NCI-H2196 treated with DMSO at 0.1 percent for 48 hours (cell line): ENCODE measurements around the gene CSNK1G2.

ENCODE experiments used
- DNase-seq: peaks from one replicate; lab custom pipeline; 2025; ENCODE audit not compliant: unreplicated experiment; lab: John Stamatoyannopoulos, UW

CSNK1G2 gene

DNA sequence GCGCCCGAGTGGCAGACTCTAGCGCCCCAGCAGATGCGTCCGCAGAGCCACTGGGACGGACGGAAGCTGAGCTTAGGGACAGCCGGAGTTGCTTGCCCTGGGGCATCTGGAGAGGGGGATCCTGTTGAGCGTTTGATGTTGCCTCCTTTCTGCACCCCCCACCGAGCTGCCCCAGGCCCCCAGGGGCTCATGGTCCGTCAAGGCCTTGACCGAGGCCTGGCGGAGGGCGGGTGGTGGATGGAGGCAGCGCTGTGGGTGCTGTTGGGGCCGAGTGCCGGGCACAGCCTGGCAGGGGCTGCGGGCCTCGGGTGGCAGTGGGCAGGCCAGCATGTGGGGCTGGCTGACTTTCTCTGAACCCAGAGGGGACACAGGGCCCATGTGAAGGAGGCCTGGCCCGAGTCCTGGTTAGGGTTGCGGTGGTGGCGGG lies 2.7 kb downstream of the CSNK1G2 start:
- DNase-seq: no peak

DNA sequence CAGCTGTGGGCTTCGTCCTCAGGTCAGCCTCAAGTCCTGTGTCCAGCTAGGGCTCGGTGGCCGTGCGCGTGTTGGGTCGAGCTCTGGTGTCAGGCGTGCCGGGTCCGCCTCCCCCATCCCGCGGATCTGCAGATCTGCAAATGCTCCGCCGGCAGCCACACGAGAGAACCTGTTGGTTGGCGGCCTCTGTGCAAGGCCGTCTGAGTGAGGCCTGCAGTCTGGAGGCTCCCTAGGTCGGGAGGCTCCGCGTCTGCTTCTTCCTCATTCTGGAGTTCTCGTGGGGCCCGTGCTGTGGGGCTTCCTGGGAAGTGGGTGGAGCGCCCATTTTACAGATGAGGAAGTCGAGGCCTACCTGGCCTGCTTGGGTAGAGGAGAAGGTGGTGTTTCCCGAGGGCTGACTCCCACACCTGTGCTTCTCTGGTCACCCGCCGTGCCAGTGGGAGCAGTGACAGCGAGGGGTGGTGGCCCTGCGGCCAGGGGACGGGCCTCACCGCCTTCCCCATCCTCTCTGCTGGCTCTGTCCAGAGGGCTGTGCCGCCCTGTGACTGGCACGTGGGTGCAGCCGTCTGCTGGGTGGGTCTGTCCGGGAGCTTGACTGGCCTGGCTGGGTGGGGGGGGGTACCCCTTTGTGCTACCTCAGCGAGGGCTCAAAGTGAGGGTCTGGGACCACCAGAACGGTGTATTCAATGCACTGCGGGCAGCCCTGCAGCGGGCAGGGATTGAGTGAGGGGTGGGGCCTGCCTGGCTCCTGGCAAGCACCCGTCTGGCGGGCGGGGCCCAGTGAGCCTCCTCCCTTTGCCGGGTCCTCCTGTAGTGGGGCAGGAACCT lies 3.3 kb downstream of the CSNK1G2 start:
- no peak for DNase-seq

- DNase-seq: no peak
Measured at GRCh38 chr19:1944916-1945561, 4.1 kb downstream of the CSNK1G2 start.

DNA sequence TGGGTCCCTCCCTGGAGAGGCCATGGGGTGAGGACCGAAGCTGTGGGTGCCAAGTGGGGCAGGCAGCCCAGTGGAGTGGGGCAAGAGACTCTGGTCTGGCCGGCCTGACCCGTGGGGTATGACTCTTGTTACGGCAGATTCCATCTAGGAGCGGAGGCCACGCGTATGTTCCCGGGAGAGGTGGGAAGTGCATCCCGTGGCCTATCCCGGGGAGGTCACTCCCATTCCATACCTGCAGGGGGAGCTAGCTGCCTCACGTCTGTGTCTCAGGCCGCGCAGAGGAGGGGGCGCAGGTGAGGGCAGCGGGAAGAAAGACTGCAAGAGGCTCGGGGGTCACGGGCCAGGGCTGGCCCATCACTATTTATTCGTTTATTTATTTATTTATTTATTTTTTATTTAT lies 4.9 kb downstream of the CSNK1G2 start:
- DNase-seq: peak; percentile 12

DNA sequence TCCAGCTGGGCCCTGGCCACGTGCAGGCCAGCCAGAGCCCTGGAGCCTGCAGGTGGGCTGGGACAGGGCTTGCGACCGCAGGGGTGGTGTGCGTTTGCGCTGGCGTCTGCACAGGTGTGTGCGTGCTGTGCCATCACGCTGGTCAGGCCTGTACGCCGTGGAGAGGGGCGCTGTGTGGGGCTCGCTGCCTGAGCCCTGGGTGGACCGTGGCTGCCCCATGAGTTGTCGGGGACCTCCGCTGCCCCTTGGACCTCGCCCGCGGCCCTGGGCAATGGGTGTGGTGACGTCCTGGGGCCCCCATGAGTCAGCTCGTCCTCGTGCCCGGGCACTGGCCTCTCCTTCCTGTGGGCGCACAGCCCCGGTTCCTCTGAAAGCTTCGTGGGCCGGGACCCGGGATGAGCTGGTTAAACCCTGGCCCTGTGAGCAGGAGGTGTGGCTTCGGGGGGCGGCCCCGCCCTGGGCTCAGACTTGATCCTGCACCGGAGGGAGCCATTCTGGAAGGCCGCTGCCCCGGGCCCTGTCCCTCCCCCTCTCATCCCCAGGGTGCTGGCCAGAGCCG lies 6.8 kb downstream of the CSNK1G2 start:
- no peak for DNase-seq

DNA sequence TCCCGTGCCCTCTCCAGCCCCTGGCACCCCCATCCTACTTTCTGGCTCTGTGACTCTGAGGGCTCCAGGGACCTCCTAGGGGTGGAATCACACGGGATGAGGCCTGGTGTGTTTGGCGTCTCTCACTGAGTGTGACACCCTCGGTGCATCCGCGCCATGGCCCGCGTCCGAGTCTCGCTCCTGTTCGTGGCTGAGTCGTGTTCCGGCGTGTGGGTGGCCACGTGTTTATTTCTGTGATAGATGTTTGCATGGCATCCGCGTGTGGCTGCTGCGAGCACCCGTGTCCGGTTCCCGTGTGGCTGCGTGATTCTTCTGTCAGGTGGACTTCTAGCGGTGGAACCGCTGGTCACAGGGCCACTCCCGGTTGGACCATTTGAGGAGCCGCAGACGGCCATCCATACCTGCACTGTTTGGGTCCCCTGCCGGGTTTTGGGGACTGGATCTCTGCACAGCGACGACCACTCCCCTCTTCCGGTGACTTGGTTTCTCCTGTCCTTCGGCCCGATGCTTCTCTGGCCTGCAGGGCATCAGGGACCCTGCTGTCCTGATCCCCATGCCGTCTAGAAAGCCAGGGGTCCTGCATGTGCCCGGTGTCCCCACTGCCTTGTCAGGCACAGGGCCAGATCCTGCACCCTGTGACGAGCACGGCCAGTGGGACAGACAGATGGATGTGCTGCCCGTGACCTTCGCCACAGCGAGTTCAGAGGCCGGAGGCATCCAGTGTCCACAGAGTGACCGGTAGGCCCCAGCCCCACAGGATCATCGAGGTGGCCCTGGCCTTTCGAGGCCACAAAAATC lies 8.5 kb downstream of the CSNK1G2 start:
- DNase-seq: no peak

DNA sequence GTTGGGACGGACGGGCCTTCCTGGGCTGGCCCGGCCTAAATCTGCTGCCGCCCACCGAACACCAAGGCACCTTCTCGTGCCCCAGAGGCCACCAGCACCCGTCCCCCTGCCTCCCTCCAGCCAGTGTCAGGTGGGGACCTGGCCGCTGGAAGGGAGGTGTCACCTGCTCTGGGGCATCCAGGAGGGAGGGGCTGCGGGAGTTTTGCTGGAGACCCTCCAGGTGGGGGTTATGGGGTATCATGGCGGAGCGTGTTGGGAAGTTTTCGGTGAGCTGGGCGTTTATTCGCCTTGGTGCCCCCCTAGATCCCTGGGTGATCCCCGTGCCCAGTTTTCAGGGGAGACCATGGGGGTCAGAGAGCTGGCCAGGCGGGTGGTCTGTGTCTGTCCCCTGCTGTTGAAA lies 9.7 kb downstream of the CSNK1G2 start:
- no peak for DNase-seq

DNA sequence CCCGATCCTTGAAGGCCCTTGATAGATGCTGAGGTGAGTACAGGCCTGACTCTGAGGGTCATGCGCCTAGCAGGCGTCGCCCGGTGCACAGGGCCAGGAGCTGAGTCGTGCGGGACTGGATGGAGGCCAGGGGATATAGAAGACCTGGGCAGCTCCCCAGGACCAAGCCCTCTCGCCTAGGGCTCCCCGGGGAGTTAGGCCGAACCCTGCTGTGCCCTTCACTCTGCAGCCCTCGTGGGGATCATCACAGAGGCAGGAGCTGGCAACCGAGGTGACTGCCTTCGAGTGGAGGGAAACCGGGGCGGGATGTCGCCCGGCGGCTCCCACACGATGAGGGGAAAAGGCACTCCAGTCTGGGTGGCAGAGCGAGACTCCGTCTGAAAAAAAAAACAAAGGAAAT lies 11.7 kb downstream of the CSNK1G2 start:
- DNase-seq: no peak

GRCh38 chr19:1953037-1953436 lies 12.1 kb downstream of the CSNK1G2 start:
- DNase-seq: no peak

DNA sequence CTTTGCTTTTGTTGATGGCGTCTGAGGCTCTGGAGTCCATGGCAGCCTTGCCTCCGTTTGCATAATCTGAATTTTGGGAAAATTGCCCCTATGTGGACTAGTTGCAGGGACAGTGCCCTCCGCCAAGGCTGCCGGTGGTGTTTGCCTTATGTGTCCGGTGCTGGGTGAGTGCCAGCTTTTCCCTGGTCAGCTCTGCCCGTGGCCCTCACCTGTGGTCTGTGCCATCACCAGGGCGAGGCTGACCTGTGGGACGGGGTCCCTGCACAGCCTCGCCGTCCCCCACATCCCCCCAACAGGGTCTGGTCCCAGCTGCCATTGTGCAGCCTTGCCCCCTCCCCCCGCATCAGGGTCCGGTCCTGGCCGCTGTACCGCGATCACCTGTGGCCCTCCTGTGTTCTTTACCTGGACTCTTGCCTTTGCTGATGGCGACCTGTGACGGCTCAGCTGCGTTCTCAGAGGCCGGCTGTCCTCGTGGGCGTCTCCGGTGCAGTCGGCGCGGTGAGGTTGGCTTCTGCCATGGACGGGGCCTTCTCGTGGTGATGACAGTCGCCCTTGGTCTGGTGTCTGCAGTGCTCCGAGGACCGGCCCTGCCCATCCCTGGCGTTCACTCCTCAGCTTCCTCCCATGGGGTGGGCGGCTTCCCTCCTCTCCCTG lies 12.6 kb downstream of the CSNK1G2 start:
- DNase-seq: no peak

- no peak for DNase-seq
Measured at GRCh38 chr19:1954532-1954933, 13.6 kb downstream of the CSNK1G2 start.

DNA sequence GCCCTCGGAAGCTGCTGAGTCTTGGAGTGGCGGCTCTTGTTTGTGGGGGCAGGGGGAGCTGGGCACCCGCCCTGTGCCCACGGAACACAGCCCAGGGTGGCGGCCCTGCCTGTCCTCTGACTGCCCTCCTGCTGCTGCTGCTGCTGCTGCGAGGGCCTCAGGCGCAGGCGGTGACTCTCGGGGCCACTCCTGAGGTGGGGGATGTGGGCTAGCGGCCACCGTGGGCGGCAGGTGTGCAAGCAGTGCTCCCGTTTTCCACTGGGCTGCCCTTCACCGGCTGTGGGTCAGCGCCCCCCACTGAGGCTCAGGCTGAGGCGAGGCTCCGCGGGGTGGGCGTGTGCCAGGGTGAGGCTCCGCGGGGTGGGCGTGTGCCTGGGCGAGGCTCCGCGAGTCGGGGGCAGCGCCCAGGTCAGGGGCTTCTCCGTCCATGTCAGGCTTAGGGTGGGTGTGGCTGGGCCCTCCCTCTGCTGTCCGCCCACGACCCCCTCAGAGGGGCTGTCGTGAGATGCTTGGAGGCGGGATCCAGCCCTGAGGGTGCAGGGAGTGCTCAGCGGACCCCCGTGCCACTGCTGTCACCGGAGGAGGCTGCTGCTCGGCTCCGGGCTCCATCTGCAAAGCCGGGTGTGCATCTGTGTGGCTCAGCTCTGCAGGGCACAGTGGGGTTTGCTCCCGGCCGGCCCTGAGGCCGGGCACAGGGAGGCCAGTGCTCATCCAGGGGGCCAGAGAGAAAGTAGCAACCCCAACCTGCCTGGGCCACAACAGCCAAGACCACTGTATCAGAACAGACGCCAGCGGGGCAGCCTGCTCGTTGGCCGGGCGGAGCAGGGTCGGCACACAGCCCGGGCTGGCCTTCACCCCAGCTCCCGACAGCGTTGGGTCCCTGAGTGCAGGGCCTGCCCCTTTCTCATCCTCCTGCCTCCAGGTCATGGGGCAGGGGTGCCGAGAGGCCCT lies 14.5 kb downstream of the CSNK1G2 start:
- DNase-seq: no peak

DNA sequence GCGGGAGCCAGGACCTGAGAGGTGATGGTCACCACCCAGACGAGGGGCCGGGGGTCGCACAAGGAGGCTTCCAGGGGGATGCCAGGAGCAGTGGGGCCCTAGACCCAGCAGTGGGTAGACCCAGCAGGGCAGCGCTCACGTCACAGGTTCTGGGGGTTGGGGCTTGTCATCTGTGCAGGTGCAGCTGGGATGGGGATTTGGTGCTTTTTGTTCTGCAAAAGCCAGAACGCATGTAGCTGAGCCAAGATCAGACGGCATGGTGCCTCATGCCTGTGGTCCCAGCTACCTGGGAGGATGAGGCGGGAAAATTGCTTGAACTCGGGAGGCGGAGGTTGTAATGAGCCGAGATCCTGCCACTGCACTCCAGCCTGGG lies 15.1 kb downstream of the CSNK1G2 start:
- DNase-seq: no peak

DNA sequence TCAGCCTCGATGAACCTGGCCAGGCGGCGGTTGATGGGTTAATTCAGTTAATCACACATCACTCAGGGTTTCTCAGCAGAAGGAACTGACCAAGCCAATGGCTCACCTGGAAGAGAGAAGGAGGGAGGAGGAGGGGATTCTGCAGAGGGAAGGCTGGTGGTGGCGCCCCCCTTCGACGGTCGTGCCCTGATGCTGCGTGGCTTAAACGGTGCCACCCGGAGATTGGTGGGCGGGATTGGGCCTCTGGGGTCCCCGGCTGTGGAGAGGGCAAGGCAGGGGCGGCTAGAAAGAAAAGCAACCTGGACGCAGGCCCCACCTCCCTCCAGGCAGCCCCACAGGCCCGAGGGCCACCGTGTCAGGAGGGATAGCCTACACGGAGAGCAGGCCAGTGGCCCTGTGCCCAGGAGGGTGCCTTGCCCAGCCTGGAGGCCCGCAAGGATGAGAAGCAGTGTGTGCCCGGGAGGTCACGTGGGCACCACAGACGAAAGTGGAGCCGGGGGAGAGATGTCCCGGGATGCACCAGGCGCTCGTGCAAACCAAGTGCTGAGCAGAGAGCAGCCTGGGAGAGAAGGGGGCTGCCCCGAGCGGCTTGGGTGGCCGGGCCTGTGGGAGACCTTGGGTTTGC lies 16.0 kb downstream of the CSNK1G2 start:
- DNase-seq: no peak

GRCh38 chr19:1957562-1958248 lies 16.7 kb downstream of the CSNK1G2 start:
- DNase-seq: no peak

GRCh38 chr19:1959928-1960589 lies 19.1 kb downstream of the CSNK1G2 start:
- no peak for DNase-seq

DNA sequence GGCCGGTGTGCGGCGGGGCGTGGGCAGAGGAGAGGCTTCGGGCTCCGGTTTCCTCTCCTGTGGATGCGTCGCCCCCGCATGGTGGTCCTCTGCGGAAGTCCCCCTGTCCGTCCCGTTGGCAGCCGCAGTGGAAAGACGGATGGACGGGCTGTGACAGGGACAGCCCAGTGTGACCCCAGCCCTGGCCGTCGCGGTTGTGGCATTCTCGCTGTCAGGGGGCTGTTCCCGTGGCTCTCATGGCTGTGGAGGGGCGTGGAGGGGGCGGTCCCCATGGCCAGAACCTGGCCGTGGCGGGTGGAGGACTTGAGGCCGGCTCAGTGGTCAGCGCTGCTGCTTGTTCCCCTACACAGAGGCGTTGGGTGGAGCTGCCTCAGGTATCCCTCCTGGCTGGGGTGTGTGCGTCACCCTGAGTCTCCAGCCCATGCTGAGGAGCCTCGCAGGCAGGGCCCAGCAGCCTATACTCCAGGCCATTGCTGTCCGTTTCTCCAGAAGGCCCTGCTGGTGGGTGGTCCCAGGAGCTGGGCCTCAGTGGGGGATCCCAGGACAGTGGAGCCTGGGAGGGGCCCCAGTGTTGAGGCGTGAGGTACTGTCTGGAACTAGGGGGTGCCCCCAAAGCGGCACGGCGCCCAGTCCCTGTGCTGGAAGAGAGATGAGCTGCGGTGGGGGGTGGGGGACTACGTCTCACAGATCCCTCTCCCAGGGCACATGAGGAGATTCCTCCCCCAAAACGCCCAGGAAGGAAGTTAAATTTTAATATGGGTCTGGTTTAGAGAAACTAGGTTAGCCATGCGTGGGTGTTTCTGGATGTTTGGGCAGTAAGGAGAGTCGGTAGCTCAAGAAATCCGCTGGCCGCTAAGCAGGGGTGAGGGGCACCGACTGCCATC lies 20.3 kb downstream of the CSNK1G2 start:
- DNase-seq: no peak
